ENCODE results near the gene SUFU. TPM values are rescaled to one million over a fixed set of nuclear protein-coding genes. Genes with fewer than 3 reads are reported as not detected.
A peak's percentile ranks its signal among the peaks of the same experiment; 100 is the strongest.

SUFU gene
- total and polyA plus RNA-seq, 4 donors, result 3.5 to 14.8 (median 9.8) TPM

GRCh38 chr10:102600816-102601215 lies 97.0 kb downstream of the SUFU start:
- H3K27ac ChIP-seq (ENCODE audit: low read depth in 1 of 2, low read length in 1 of 2), result peak overlapping the region in 1 of 2 donors; percentile 74
- H3K9ac ChIP-seq (ENCODE audit: insufficient read depth in 1 of 2, low read length in 2 of 2), result no peak overlapping the region
- no peaks in the 10 kb centered on the region for H3K27me3 ChIP-seq (ENCODE audit: control insufficient read depth in 3 of 3, insufficient read depth in 3 of 3, low read length in 2 of 3)
- no peak overlapping the region for H3K4me3 ChIP-seq
- H3K9me3 ChIP-seq (ENCODE audit: control insufficient read depth in 4 of 4, insufficient read depth in 3 of 4, low read length in 3 of 4), result no peaks in the 10 kb centered on the region
- ATAC-seq (ENCODE audit: insufficient read depth, low FRiP score) (no peak), DNase-seq (no peak)
- no peak for TF ChIP-seq CTCF (IDR thresholded peaks at IDR 0.05; ENCODE audit: control extremely low read depth, extremely low read depth)
- WGBS, 2 donors, result 91 to 92% methylated on average over 6 of the region's 6 CpGs
- peaks cover 0 to 28% (median 23%) of the 10 kb centered on the region in 4 donors for H3K36me3 ChIP-seq (ENCODE audit: control insufficient read depth in 4 of 4, insufficient read depth in 4 of 4, low read length in 4 of 4)
- H3K4me1 ChIP-seq (ENCODE audit: control insufficient read depth in 5 of 5, insufficient read depth in 5 of 5, low read length in 5 of 5), result peaks cover 10 to 48% (median 29%) of the 10 kb centered on the region in 5 donors

- Histone ChIP-seq H3K9ac (ENCODE audit: insufficient read depth in 1 of 2, low read length in 2 of 2) (no peak overlapping the region), H3K4me1 (ENCODE audit: control insufficient read depth in 5 of 5, insufficient read depth in 5 of 5, low read length in 5 of 5) (peaks cover 6 to 43% (median 23%) of the 10 kb centered on the region in 5 donors), H3K36me3 (ENCODE audit: control insufficient read depth in 4 of 4, insufficient read depth in 4 of 4, low read length in 4 of 4) (peaks cover 0 to 33% (median 25%) of the 10 kb centered on the region in 4 donors), H3K9me3 (ENCODE audit: control insufficient read depth in 4 of 4, insufficient read depth in 3 of 4, low read length in 3 of 4) (no peaks in the 10 kb centered on the region), H3K4me3 (no peak overlapping the region), H3K27me3 (ENCODE audit: control insufficient read depth in 3 of 3, insufficient read depth in 3 of 3, low read length in 2 of 3) (no peaks in the 10 kb centered on the region), H3K27ac (ENCODE audit: low read depth in 1 of 2, low read length in 1 of 2) (peak overlapping the region in 1 of 2 donors; percentile 74)
- DNase-seq (no peak), ATAC-seq (ENCODE audit: insufficient read depth, low FRiP score) (no peak)
- no peak for TF ChIP-seq CTCF (IDR thresholded peaks at IDR 0.05; ENCODE audit: control extremely low read depth, extremely low read depth)
- 87 to 94% methylated on average over 9 of the region's 9 CpGs for WGBS, 2 donors
Measured at GRCh38 chr10:102601639-102602038, 97.9 kb downstream of the SUFU start.

- Histone ChIP-seq H3K9me3 (ENCODE audit: control insufficient read depth in 4 of 4, insufficient read depth in 3 of 4, low read length in 3 of 4) (no peaks in the 10 kb centered on the region), H3K9ac (ENCODE audit: insufficient read depth in 1 of 2, low read length in 2 of 2) (no peak overlapping the region), H3K36me3 (ENCODE audit: control insufficient read depth in 4 of 4, insufficient read depth in 4 of 4, low read length in 4 of 4) (peaks cover 0 to 34% (median 24%) of the 10 kb centered on the region in 4 donors), H3K4me3 (no peak overlapping the region), H3K4me1 (ENCODE audit: control insufficient read depth in 5 of 5, insufficient read depth in 5 of 5, low read length in 5 of 5) (peaks cover 6 to 43% (median 23%) of the 10 kb centered on the region in 5 donors), H3K27ac (ENCODE audit: low read depth in 1 of 2, low read length in 1 of 2) (peak overlapping the region in 1 of 2 donors; percentile 55), H3K27me3 (ENCODE audit: control insufficient read depth in 3 of 3, insufficient read depth in 3 of 3, low read length in 2 of 3) (no peaks in the 10 kb centered on the region)
- ATAC-seq (ENCODE audit: insufficient read depth, low FRiP score) (no peak), DNase-seq (peak; percentile 56 to 74 (median 58))
- WGBS, 2 donors, result 78 to 83% methylated on average over 4 of the region's 4 CpGs
- no peak for TF ChIP-seq CTCF (IDR thresholded peaks at IDR 0.05; ENCODE audit: control extremely low read depth, extremely low read depth)
Measured at GRCh38 chr10:102602272-102603045, 98.7 kb downstream of the SUFU start.

Data from lung (tissue), 12 donors.